ENCODE results near the gene FBL. TPM values are rescaled to one million over a fixed set of nuclear protein-coding genes. Genes with fewer than 3 reads are reported as not detected.

FBL gene
- total RNA-seq, 1 experiment from 2014 or later, result 374 TPM

- Histone ChIP-seq H3K4me1 (no peaks in the 10 kb centered on the region), H3K4me3 (ENCODE audit: low read depth, low read length) (no peak overlapping the region), H3K9me3 (no peaks in the 10 kb centered on the region), H3K36me3 (ENCODE audit: control insufficient read depth, insufficient read depth, low read length) (peaks cover 7% of the 10 kb centered on the region), H3K27me3 (replicated peaks; ENCODE audit: control insufficient read depth, insufficient read depth, low read length) (no peaks in the 10 kb centered on the region)
- no peaks in the 10 kb centered on the region for H3K4me1 Mint-ChIP-seq (ENCODE audit: low read depth, unreplicated experiment)
- DNase-seq, result no peak
- H3K27me3 Mint-ChIP-seq (ENCODE audit: insufficient read depth, unreplicated experiment), result no peaks in the 10 kb centered on the region
- POLR2A ChIA-PET, result no interaction called here
- H3K36me3 Mint-ChIP-seq (ENCODE audit: insufficient read depth, unreplicated experiment), result peaks cover 55% of the 10 kb centered on the region
- H3K4me3 Mint-ChIP-seq (ENCODE audit: unreplicated experiment), result no peak overlapping the region
- TF ChIP-seq, protein P1, sequence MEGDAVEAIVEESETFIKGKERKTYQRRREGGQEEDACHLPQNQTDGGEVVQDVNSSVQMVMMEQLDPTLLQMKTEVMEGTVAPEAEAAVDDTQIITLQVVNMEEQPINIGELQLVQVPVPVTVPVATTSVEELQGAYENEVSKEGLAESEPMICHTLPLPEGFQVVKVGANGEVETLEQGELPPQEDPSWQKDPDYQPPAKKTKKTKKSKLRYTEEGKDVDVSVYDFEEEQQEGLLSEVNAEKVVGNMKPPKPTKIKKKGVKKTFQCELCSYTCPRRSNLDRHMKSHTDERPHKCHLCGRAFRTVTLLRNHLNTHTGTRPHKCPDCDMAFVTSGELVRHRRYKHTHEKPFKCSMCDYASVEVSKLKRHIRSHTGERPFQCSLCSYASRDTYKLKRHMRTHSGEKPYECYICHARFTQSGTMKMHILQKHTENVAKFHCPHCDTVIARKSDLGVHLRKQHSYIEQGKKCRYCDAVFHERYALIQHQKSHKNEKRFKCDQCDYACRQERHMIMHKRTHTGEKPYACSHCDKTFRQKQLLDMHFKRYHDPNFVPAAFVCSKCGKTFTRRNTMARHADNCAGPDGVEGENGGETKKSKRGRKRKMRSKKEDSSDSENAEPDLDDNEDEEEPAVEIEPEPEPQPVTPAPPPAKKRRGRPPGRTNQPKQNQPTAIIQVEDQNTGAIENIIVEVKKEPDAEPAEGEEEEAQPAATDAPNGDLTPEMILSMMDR (IDR thresholded peaks at IDR 0.05; ENCODE audit: insufficient read depth in 1 of 2, low read depth in 1 of 2, low read length in 1 of 2, severe bottlenecking in 1 of 2, unreplicated experiment in 1 of 2), result no peak
- intact Hi-C loops (cut with micrococcal nuclease; ENCODE audit: unreplicated experiment), result no loop called here
- no peak overlapping the region for H3K27ac Mint-ChIP-seq (ENCODE audit: unreplicated experiment)
- CTCF ChIA-PET, result no interaction called here
- BruUV-seq (replicated peaks), result no TSS peak
- no peaks in the 10 kb centered on the region for H3K9me3 Mint-ChIP-seq (ENCODE audit: unreplicated experiment)
Observed at GRCh38 chr19:39830847-39831246, 15.3 kb downstream of the FBL start.

- Mint-ChIP-seq H3K27ac (ENCODE audit: unreplicated experiment) (no peak overlapping the region), H3K27me3 (ENCODE audit: insufficient read depth, unreplicated experiment) (no peaks in the 10 kb centered on the region), H3K36me3 (ENCODE audit: insufficient read depth, unreplicated experiment) (peaks cover 53% of the 10 kb centered on the region), H3K4me3 (ENCODE audit: unreplicated experiment) (no peak overlapping the region), H3K4me1 (ENCODE audit: low read depth, unreplicated experiment) (no peaks in the 10 kb centered on the region), H3K9me3 (ENCODE audit: unreplicated experiment) (no peaks in the 10 kb centered on the region)
- POLR2A ChIA-PET, result no interaction called here
- Histone ChIP-seq H3K27me3 (replicated peaks; ENCODE audit: control insufficient read depth, insufficient read depth, low read length) (no peaks in the 10 kb centered on the region), H3K4me1 (no peaks in the 10 kb centered on the region), H3K9me3 (no peaks in the 10 kb centered on the region), H3K36me3 (ENCODE audit: control insufficient read depth, insufficient read depth, low read length) (peaks cover 7% of the 10 kb centered on the region), H3K4me3 (ENCODE audit: low read depth, low read length) (no peak overlapping the region)
- no TSS peak for BruUV-seq (replicated peaks)
- no peak for DNase-seq
- CTCF ChIA-PET, result no interaction called here
- intact Hi-C loops (cut with micrococcal nuclease; ENCODE audit: unreplicated experiment), result no loop called here
- TF ChIP-seq, protein P1 (IDR thresholded peaks at IDR 0.05; ENCODE audit: insufficient read depth in 1 of 2, low read depth in 1 of 2, low read length in 1 of 2, severe bottlenecking in 1 of 2, unreplicated experiment in 1 of 2), result no peak
Observed at GRCh38 chr19:39830406-39830805, 15.8 kb downstream of the FBL start.

- Mint-ChIP-seq H3K4me1 (ENCODE audit: low read depth, unreplicated experiment) (no peaks in the 10 kb centered on the region), H3K4me3 (ENCODE audit: unreplicated experiment) (no peak overlapping the region), H3K9me3 (ENCODE audit: unreplicated experiment) (no peaks in the 10 kb centered on the region), H3K27me3 (ENCODE audit: insufficient read depth, unreplicated experiment) (no peaks in the 10 kb centered on the region), H3K27ac (ENCODE audit: unreplicated experiment) (no peak overlapping the region), H3K36me3 (ENCODE audit: insufficient read depth, unreplicated experiment) (peaks cover 47% of the 10 kb centered on the region)
- Histone ChIP-seq H3K27me3 (replicated peaks; ENCODE audit: control insufficient read depth, insufficient read depth, low read length) (no peaks in the 10 kb centered on the region), H3K9me3 (no peaks in the 10 kb centered on the region), H3K4me1 (no peaks in the 10 kb centered on the region), H3K4me3 (ENCODE audit: low read depth, low read length) (no peak overlapping the region), H3K36me3 (ENCODE audit: control insufficient read depth, insufficient read depth, low read length) (peaks cover 7% of the 10 kb centered on the region)
- CTCF ChIA-PET, result no interaction called here
- POLR2A ChIA-PET, result no interaction called here
- DNase-seq, result no peak
- TF ChIP-seq, protein P1 (IDR thresholded peaks at IDR 0.05; ENCODE audit: insufficient read depth in 1 of 2, low read depth in 1 of 2, low read length in 1 of 2, severe bottlenecking in 1 of 2, unreplicated experiment in 1 of 2), result no peak
- intact Hi-C loops (cut with micrococcal nuclease; ENCODE audit: unreplicated experiment), result no loop called here
- no TSS peak for BruUV-seq (replicated peaks)
Observed at GRCh38 chr19:39829702-39830275, 16.4 kb downstream of the FBL start.
